A549 (cell line): ENCODE results near the gene TBX15.

Source experiments
- CTCF ChIP-seq: fragments of >200 bp; sonication (Bioruptor Twin); formaldehyde crosslinking; IDR thresholded peaks from 3 replicates; pipeline ENCODE4 v1.5.1; 2016
- JUN ChIP-seq, 2 experiments: fragments of >200 bp; sonication (Bioruptor Twin); formaldehyde crosslinking; IDR thresholded peaks; 2 replicates in 1 of 2; 3 replicates in 1 of 2; pipeline ENCODE4 v1.6.1; 2016 to 2017

GRCh38 chr1:118981436-118981835 is 6.7 kb downstream of the TBX15 start:
- TF ChIP-seq JUN (IDR thresholded peaks at IDR 0.05), result no peak
- TF ChIP-seq CTCF, result no peak
